Hematopoietic multipotent progenitor cell treated with erythropoietin and hydrocortisone succinate and interleukin-3 and kit ligand, for 6 days (in vitro differentiated cells): ENCODE data around the gene KRT39.
"Not testable (repeated sequence)": the region's sequence is repeated elsewhere in the genome, so short reads cannot be mapped to it uniquely, and the experiment has no call there.

Experiments used
- DNase-seq: peaks from one replicate; pipeline ENCODE4 v3.0.0-alpha.2; 2015

KRT39 gene

GRCh38 chr17:40966848-40967247 is at the start of gene KRT39:
Gene KRT39, minus strand, starts transcription at chr17:40966948. Its CDS starts 92 bp downstream, at chr17:40966856.
- DNase-seq, result no peak

- no peak for DNase-seq
Measured at GRCh38 chr17:41015454-41015853, 48.7 kb upstream of the KRT39 start.

GRCh38 chr17:41013606-41014005 is 46.9 kb upstream of the KRT39 start:
- no peak for DNase-seq

- DNase-seq, result no peak
Measured at GRCh38 chr17:41013181-41013580, 46.4 kb upstream of the KRT39 start.

- no peak for DNase-seq
Measured at GRCh38 chr17:41012326-41013120, 45.8 kb upstream of the KRT39 start.

GRCh38 chr17:41010441-41010840 is 43.7 kb upstream of the KRT39 start:
- no peak for DNase-seq

GRCh38 chr17:41009936-41010335 is 43.2 kb upstream of the KRT39 start:
- no peak for DNase-seq

- no peak for DNase-seq
Measured at GRCh38 chr17:41009301-41009760, 42.6 kb upstream of the KRT39 start.

GRCh38 chr17:41008811-41009210 is 42.1 kb upstream of the KRT39 start, which contains the start of gene KRTAP3-1:
Gene KRTAP3-1, minus strand, starts transcription at chr17:41009128. Its CDS starts 54 bp downstream, at chr17:41009074.
- DNase-seq, result no peak

GRCh38 chr17:41004397-41004796 is 37.6 kb upstream of the KRT39 start:
- no peak for DNase-seq

GRCh38 chr17:41003926-41004325 is 37.2 kb upstream of the KRT39 start:
- no peak for DNase-seq

- DNase-seq, result no peak
Measured at GRCh38 chr17:41002814-41003213, 36.1 kb upstream of the KRT39 start.

- no peak for DNase-seq
Measured at GRCh38 chr17:41001795-41002194, 35.0 kb upstream of the KRT39 start.

- not testable (repeated sequence) for DNase-seq
Measured at GRCh38 chr17:40999563-40999962, 32.8 kb upstream of the KRT39 start, which contains the start of gene KRTAP3-2. Gene KRTAP3-2, minus strand, starts transcription at chr17:40999906. Its CDS starts 53 bp downstream, at chr17:40999853.

GRCh38 chr17:40997361-40997760 is 30.6 kb upstream of the KRT39 start:
- DNase-seq, result no peak

GRCh38 chr17:40996829-40997228 is 30.1 kb upstream of the KRT39 start:
- DNase-seq, result no peak

- no peak for DNase-seq
Measured at GRCh38 chr17:40995116-40995515, 28.4 kb upstream of the KRT39 start.

GRCh38 chr17:40993839-40994238 is 27.1 kb upstream of the KRT39 start, which contains the start of gene KRTAP3-3:
Gene KRTAP3-3, minus strand, starts transcription at chr17:40994164. Its CDS starts 67 bp downstream, at chr17:40994097.
- DNase-seq, result no peak

GRCh38 chr17:40993084-40993483 is 26.3 kb upstream of the KRT39 start:
- no peak for DNase-seq

GRCh38 chr17:40992666-40993065 is 25.9 kb upstream of the KRT39 start:
- no peak for DNase-seq

GRCh38 chr17:40986920-40987319 is 20.2 kb upstream of the KRT39 start:
- no peak for DNase-seq

GRCh38 chr17:40984226-40984625 is 17.5 kb upstream of the KRT39 start, which contains the start of gene KRT40:
Gene KRT40, minus strand, starts transcription at chr17:40984326. Its CDS starts 53 bp downstream, at chr17:40984273.
- DNase-seq, result no peak

GRCh38 chr17:40981115-40981514 is 14.4 kb upstream of the KRT39 start:
- DNase-seq, result no peak

- DNase-seq, result no peak
Measured at GRCh38 chr17:40980596-40980995, 13.8 kb upstream of the KRT39 start.
